ENCODE results near the gene TET1. TPM values are rescaled to one million over a fixed set of nuclear protein-coding genes. Genes with fewer than 3 reads are reported as not detected.
"Not testable (repeated sequence)": the region's sequence is repeated elsewhere in the genome, so short reads cannot be mapped to it uniquely, and the experiment has no call there.

Gene TET1
- polyA plus RNA-seq, 2 of the 4 experiments (the other 2 are of a cell fraction): 0.45 to 1.8 TPM

- H3K4me3 ChIP-seq; H3K9me3 ChIP-seq; H3K4me2 ChIP-seq; H3K4me1 ChIP-seq; FAIRE-seq; POLR2A ChIA-PET; H3K27ac ChIP-seq; ATAC-seq; DNase-seq (ENCODE audit: low read depth in 1 of 2, low spot score in 1 of 2): not testable (repeated sequence)
- CTCF ChIA-PET: interaction anchor here (1.1 kb wide), 1 partner anchor 8 kb away, joined by 3 read pairs; no protein-coding TSS in a partner anchor
- 91% methylated on average over 5 of the region's 5 CpGs for WGBS (ENCODE audit: missing lambda C conversion rate)
Observed at GRCh38 chr10:68708987-68709386, 148.8 kb downstream of the TET1 start.

- 83% methylated on average over 13 of the region's 13 CpGs for WGBS (ENCODE audit: missing lambda C conversion rate)
- FAIRE-seq; H3K4me2 ChIP-seq; CTCF ChIA-PET; H3K4me1 ChIP-seq; POLR2A ChIA-PET; H3K4me3 ChIP-seq; DNase-seq (ENCODE audit: low read depth in 1 of 2, low spot score in 1 of 2); H3K27ac ChIP-seq; H3K9me3 ChIP-seq; ATAC-seq: not testable (repeated sequence)
Observed at GRCh38 chr10:68713065-68713464, 152.9 kb downstream of the TET1 start.

GRCh38 chr10:68717435-68717834 lies 157.3 kb downstream of the TET1 start:
- ATAC-seq: no peak
- H3K9me3 ChIP-seq: no peaks in the 10 kb centered on the region
- H3K4me1 ChIP-seq: peaks cover 2% of the 10 kb centered on the region; the same call in 2 of the 3 replicates
- no peak for DNase-seq (ENCODE audit: low read depth in 1 of 2, low spot score in 1 of 2)
- ChIA-PET CTCF (interaction anchor here (0.7 kb wide), 1 partner anchor 680 kb away, joined by 3 read pairs; no protein-coding TSS in a partner anchor), POLR2A (no interaction called here)
- FAIRE-seq: no peak
- H3K4me2 ChIP-seq: no peak overlapping the region
- TF ChIP-seq SMC3 (IDR thresholded peaks at IDR 0.05): no peak
- no peak for TF ChIP-seq MAFK (IDR thresholded peaks at IDR 0.05; ENCODE audit: partially characterized antibody)
- TF ChIP-seq NFE2L2 (conservative IDR thresholded peaks at IDR 0.05; ENCODE audit: low read length): no peak
- TF ChIP-seq SREBF2 (IDR thresholded peaks at IDR 0.05): no peak
- no peak for TF ChIP-seq HMGXB4 (CRISPR knock-in tag; IDR thresholded peaks at IDR 0.05; ENCODE audit: borderline replicate concordance)
- no peak for TF ChIP-seq EHF (CRISPR knock-in tag; IDR thresholded peaks at IDR 0.05)
- TF ChIP-seq E2F6 (IDR thresholded peaks at IDR 0.05; ENCODE audit: borderline replicate concordance, low read depth): no peak
- TF ChIP-seq TFCP2L1 (CRISPR knock-in tag; IDR thresholded peaks at IDR 0.05): no peak
- TF ChIP-seq HEYL (CRISPR knock-in tag; IDR thresholded peaks at IDR 0.05): no peak
- no peak for TF ChIP-seq RFX5 (IDR thresholded peaks at IDR 0.05)
- no peak for TF ChIP-seq POLR2A (IDR thresholded peaks at IDR 0.05; ENCODE audit: low read length)
- no peak for TF ChIP-seq JUN (IDR thresholded peaks at IDR 0.05)
- no peak for TF ChIP-seq CEBPB (IDR thresholded peaks at IDR 0.05)
- no peak for TF ChIP-seq ESRRA (IDR thresholded peaks at IDR 0.05; ENCODE audit: borderline replicate concordance, low read length)
- no peak for TF ChIP-seq FOXS1 (CRISPR knock-in tag; IDR thresholded peaks at IDR 0.05)
- no peak for TF ChIP-seq RARB (CRISPR knock-in tag; IDR thresholded peaks at IDR 0.05)
- no peak for TF ChIP-seq MYC (IDR thresholded peaks at IDR 0.05; ENCODE audit: borderline replicate concordance, low read length)
- no peak for TF ChIP-seq CBX2 (IDR thresholded peaks at IDR 0.05; ENCODE audit: borderline replicate concordance, low read depth)
- no peak for TF ChIP-seq TP53 (CRISPR knock-in tag; IDR thresholded peaks at IDR 0.05)
- TF ChIP-seq ATOH8 (CRISPR knock-in tag; IDR thresholded peaks at IDR 0.05; ENCODE audit: low read depth): no peak
- H3K4me3 ChIP-seq: no peak overlapping the region
- 55% methylated on average over 3 of the region's 3 CpGs for WGBS (ENCODE audit: missing lambda C conversion rate)
- no peak overlapping the region for H3K27ac ChIP-seq

All from A549 (cell line).